GM21529 (cell line): ENCODE results near the gene PIGV.
A peak's percentile ranks its signal among the peaks of the same experiment; 100 is the strongest.

Experiments used
- ATAC-seq: cut with Tn5 transposase; IDR thresholded peaks from one replicate; pipeline ENCODE4 v1.9.1; 2021; ENCODE audit not compliant: unreplicated experiment

PIGV gene

GRCh38 chr1:26772687-26773086 lies 15.1 kb upstream of the PIGV start:
- no peak for ATAC-seq

- no peak for ATAC-seq
These were observed 13.3 kb upstream of the PIGV start for GRCh38 chr1:26774462-26774861.

GRCh38 chr1:26775666-26776065 lies 12.1 kb upstream of the PIGV start:
- ATAC-seq = no peak

- no peak for ATAC-seq
These were observed 8.6 kb upstream of the PIGV start for GRCh38 chr1:26779098-26779668.

GRCh38 chr1:26780344-26780957 lies 7.3 kb upstream of the PIGV start:
- no peak for ATAC-seq

- no peak for ATAC-seq
These were observed 6.4 kb upstream of the PIGV start for GRCh38 chr1:26781206-26781825.

DNA sequence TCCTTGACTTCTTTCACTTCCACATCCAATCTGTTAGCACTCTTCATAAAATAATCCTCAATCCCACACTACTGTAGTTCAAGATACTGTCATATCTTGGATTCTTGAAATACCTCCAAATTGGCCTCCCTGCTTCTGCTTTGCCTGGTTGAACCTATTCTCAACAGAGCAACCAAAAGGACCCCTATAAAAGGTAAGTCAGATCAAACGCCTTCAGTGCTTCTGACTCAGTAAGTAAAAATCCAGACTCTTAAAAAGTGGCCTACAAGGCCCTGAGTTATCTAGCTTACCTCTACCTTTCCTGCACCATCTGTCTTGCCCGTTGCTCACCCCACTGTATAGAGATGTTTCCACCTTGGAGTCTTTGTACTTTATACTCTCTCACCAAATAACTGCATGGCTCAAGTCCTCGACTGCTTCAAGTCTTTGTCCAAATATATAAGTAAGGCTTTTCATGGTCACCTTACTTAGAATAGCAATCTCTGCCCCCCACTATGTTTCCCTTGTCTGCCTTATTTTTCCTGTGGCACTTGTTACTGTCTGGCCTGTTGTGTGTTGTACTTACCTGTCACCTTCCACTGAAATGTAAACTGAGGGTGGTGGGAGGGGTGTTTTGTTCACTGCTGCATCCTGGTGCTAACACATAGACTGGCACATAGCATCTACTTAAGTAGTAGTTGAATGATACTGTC lies 5.1 kb upstream of the PIGV start:
- ATAC-seq = no peak

DNA sequence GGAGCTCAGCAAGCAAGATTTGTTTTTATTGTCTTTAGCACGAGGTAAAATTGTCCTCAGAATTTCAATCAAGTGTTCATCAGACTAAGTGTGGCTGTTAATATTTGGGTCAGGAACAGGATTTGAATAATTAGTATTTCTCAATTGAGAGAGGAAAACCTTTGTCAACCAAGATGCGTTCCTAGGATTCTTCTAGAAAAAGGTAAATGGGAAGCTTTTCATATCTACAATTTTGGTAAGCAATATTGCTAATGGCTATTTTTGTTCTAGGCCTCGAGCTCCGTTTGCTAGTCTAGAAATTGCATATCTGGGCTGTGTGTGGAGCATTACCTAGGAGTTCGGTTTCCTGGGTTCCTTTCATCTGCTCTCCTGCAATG lies 4.1 kb upstream of the PIGV start:
- no peak for ATAC-seq

- ATAC-seq = no peak
These were observed 3.5 kb upstream of the PIGV start for GRCh38 chr1:26784023-26784871.

- no peak for ATAC-seq
These were observed 2.9 kb upstream of the PIGV start for GRCh38 chr1:26784886-26785285.

DNA sequence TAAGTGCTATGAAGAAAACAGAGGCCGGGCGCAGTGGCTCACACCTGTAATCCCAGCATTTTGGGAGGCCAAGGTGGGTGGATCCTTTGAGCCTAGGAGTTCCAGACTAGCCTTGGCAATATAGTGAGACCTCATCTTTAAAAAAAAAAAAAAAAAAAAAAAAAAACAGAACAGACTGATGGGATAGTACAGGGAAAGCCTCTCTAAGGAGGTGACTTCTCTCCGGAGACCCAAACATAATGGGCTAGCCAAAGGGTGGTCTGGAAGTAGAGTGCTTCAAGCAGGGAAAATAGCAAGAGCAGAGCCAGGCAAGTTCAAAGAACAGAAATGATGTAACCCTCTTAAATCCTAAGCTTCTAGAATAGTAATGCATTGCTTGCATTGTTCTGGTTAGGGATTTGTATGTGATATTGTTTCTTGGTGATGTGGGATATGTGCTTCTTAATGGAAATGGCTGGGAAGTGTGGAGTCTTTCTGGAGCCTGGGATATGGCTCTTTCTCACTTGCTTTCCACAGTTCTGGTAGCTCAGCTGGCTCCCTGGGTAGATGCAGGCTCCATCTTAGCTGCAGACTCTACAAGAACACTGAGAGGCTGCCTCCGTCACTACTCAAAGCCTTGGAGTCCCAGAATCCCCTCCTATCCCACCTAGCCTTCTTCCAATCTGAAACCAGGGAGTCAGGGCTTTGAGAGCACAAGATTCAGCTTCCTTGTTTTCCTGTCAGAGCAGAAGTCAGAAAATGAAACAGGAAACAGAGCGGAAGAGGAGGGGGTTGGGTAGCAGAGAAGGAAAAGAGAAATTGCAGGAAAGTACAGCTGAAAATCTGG lies 1.9 kb upstream of the PIGV start:
- no peak for ATAC-seq

DNA sequence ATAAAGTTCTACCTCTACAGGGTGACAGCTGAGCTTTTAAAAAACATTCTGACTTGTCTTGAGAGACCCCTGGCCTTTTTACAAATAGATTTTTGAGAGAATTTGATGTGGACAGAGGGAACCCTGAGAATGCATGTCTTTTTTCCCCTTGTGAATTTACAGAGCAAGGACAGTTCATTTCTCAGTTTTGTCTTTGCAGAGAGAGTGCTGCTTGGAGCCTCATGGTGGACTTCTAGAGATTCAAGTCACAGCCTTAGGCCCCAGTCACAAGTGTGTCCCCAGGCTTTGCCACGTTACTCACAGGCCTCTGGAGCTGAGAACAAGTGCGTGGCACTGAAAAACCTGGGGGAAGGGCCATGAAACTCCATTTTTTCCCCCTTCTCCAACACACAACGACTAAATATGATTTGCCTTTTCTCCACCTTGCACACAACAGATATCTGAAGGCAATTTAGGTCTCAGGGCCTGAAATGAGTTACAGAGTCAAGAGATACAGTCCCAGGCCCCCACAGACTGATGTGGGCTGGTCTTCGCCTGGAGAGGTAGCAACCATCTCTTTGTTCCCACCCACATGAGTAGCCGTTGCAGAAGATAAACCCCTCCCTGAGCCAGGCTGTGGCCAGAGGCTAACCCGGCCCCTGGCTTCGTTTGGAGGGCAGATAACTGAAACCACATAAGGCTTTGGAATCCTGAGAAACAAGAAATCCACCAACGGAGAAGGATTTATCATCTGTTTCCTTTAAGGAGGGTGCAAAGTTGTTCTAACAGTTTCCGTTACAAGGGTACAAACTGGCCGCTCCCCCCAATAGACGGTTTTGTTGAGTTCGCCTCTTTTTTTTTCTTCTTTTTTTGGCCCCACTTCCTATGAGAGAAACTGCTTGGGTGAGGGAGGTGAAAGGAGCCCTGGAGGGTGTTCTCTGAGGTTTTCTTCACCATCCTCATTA lies 1.0 kb upstream of the PIGV start:
- ATAC-seq = peak; percentile 19

- ATAC-seq = peak; percentile 36
These were observed 407 bp upstream of the PIGV start for GRCh38 chr1:26787381-26787705.

- no peak for ATAC-seq
These were observed 700 bp downstream of the PIGV start for GRCh38 chr1:26788515-26788785.

- ATAC-seq = no peak
These were observed 1.3 kb downstream of the PIGV start for GRCh38 chr1:26788836-26789611.

DNA sequence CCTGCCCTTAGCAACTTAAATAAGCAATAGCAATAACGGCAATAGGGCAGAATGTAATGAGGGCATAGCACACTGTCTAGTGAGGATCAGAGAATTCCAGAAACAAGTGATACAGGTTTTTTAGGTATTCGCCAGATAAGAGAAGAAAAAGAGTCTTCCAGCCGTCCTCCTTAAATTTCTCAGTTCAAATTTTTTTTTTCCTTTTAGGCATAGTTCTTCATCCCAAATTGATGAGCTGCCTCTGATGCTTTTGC lies 1.8 kb downstream of the PIGV start:
- ATAC-seq = no peak

DNA sequence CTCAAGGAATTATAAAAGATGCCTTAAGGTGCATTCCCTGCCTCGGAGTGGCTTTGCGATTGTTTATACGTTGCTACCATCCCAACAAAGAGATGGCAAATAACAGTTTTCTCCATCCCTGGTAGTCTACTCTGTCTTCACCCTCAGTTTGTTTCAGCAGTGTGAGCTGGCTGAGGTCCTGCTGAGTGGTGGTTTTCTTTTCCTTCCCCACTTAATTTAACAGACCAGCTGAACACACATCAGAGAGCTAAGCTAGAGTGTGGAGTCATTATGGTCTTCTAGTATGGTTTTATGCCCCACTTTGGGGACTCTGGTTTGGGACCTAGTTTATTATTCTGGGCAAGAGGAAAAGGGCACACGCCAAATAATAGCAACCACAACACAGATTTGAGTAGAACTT lies 2.2 kb downstream of the PIGV start:
- ATAC-seq = no peak

DNA sequence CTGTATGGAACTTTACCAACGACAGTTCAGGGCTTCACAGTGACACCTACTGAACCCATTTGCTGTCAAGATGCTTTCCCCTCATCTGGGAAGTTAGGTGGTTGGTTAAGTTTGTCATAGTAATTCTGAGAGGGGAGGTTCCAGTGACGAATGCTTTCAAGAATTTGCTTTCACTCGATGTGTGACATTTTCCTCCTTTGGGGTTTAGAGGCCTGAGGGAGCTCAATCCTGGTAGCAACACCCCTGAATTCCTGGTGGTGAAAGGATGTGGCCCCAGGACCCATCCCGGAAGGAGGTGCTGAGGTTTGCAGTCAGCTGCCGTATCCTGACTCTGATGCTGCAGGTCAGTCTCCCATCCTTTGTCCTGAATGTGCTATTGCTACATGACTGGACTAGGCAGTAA lies 2.8 kb downstream of the PIGV start:
- ATAC-seq = no peak

- ATAC-seq = no peak
These were observed 3.4 kb downstream of the PIGV start for GRCh38 chr1:26791148-26791547.
